ENCODE results near the gene PCK2. TPM values are rescaled to one million over a fixed set of nuclear protein-coding genes. Genes with fewer than 3 reads are reported as not detected.

The PCK2 gene
- total and polyA plus RNA-seq, 12 donors = 0.75 to 7.3 (median 2.6) TPM

DNA sequence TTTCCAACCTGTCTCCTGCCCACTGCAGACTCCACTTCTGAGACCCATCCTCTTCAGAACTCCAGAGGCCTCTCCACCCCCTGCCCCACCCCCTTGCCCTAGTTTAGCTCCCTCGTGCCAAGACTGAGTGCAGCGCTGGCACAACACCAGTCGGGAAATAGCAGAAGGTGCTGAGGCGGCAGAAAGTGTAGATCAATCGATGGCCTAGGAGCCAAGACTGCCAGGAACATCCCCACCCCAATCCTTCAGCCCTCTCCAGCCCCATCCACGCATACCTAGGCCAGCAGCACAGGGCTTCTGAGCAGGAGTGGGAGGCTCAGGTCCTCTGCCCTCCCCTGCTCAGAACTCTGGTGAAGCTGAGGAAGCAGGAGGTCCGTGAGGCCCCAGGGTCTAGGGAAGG is 21.7 kb upstream of the PCK2 start:
- H3K4me3 ChIP-seq = no peak overlapping the region
- no peaks in the 10 kb centered on the region for H3K36me3 ChIP-seq
- intact Hi-C loops (cut with DNase I) = no loop called here
- 74 to 75% methylated on average over 7 of the region's 7 CpGs for WGBS, 2 donors
- TF ChIP-seq CTCF (IDR thresholded peaks at IDR 0.05) = no peak
- H3K4me1 ChIP-seq = peaks cover 0 to 5% (median 0%) of the 10 kb centered on the region in 9 donors
- H3K27me3 ChIP-seq = peaks cover 0 to 40% (median 8%) of the 10 kb centered on the region in 7 donors
- DNase-seq (no peak), ATAC-seq (no peak)
- H3K9me3 ChIP-seq = no peaks in the 10 kb centered on the region
- no peak overlapping the region for H3K27ac ChIP-seq

DNA sequence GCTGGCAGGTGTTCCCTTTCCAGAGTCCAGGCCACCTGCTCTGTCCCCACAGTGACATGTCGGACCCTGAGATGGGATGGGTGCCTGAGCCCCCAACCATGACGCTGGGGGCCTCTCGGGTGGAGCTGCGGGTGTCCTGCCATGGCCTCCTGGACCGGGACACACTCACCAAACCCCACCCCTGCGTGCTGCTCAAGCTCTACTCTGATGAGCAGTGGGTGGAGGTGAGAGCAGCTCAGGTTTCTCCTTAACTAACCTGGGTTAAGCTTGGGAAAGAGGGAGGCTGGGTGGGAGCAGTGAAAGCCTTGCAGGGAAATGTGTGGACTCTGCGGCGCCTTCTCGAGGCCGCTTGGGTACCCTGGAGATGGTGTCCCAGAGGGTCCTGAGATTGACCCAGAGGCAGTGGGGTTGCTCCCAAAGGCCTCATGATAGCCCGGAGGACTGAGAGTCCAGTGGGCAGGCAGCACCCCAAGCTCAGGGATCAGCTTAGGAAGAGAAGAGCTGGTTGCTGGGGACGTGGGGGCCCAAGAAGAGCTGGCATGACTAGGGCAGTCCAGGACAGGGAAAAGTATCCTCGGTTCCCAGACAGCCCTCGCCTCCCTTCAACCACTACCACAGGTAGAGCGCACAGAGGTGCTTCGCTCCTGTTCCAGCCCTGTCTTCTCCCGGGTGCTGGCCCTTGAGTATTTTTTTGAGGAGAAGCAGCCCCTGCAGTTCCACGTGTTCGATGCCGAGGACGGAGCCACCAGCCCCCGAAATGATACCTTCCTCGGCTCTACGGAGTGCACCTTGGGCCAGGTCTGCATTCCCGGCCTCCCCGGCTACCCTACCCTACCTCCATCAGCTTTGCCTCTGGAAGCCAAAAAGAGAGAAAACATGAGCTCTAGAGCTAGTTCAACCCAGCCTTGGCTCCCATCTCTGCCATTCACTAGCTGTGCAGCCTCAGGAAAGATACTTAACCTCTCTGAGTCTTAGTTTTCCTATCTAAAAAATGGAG is 20.9 kb upstream of the PCK2 start:
- intact Hi-C loops (cut with DNase I) = no loop called here
- H3K9me3 ChIP-seq = no peaks in the 10 kb centered on the region
- no peak for DNase-seq
- 81 to 85% methylated on average over 26 of the region's 26 CpGs for WGBS, 2 donors
- no peak for ATAC-seq
- H3K36me3 ChIP-seq = no peaks in the 10 kb centered on the region
- peaks cover 0 to 5% (median 0%) of the 10 kb centered on the region in 9 donors for H3K4me1 ChIP-seq
- no peak overlapping the region for H3K4me3 ChIP-seq
- TF ChIP-seq CTCF (IDR thresholded peaks at IDR 0.05) = no peak
- H3K27ac ChIP-seq = no peak overlapping the region
- H3K27me3 ChIP-seq = peaks cover 0 to 40% (median 8%) of the 10 kb centered on the region in 7 donors

GRCh38 chr14:24074625-24075484 is 19.3 kb upstream of the PCK2 start:
- H3K27me3 ChIP-seq = peaks cover 0 to 40% (median 14%) of the 10 kb centered on the region in 7 donors
- no peak for TF ChIP-seq CTCF (IDR thresholded peaks at IDR 0.05)

More at GRCh38 chr14:24074625-24075484, 19.3 kb upstream of the PCK2 start:
- intact Hi-C loops (cut with DNase I) = no loop called here
- no peak for DNase-seq
- Histone ChIP-seq H3K27ac (no peak overlapping the region), H3K36me3 (no peaks in the 10 kb centered on the region), H3K4me1 (peaks cover 0 to 5% (median 0%) of the 10 kb centered on the region in 9 donors), H3K4me3 (no peak overlapping the region), H3K9me3 (no peaks in the 10 kb centered on the region)
- WGBS, 2 donors = 66 to 71% methylated on average over 11 of the region's 11 CpGs
- no peak for ATAC-seq
